ENCODE data around the gene ZC3H13.

GRCh38 chr13:46025157-46025556 is 27.4 kb downstream of the ZC3H13 start:
- TF ChIP-seq, protein P1, sequence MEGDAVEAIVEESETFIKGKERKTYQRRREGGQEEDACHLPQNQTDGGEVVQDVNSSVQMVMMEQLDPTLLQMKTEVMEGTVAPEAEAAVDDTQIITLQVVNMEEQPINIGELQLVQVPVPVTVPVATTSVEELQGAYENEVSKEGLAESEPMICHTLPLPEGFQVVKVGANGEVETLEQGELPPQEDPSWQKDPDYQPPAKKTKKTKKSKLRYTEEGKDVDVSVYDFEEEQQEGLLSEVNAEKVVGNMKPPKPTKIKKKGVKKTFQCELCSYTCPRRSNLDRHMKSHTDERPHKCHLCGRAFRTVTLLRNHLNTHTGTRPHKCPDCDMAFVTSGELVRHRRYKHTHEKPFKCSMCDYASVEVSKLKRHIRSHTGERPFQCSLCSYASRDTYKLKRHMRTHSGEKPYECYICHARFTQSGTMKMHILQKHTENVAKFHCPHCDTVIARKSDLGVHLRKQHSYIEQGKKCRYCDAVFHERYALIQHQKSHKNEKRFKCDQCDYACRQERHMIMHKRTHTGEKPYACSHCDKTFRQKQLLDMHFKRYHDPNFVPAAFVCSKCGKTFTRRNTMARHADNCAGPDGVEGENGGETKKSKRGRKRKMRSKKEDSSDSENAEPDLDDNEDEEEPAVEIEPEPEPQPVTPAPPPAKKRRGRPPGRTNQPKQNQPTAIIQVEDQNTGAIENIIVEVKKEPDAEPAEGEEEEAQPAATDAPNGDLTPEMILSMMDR (IDR thresholded peaks at IDR 0.05): no peak
- TF ChIP-seq POLR2A (IDR thresholded peaks at IDR 0.05): no peak

Data from adrenal gland (tissue), 5 donors.